ENCODE results near the gene TBC1D1. TPM values are rescaled to one million over a fixed set of nuclear protein-coding genes. Genes with fewer than 3 reads are reported as not detected.

Gene TBC1D1
- total and polyA plus RNA-seq, 2 of the 8 experiments (the other 6 are each of a cell fraction or from before 2014, with no cell fraction given) = 96.9 to 162 TPM

GRCh38 chr4:38179690-38180377 is 288.9 kb downstream of the TBC1D1 start (continued):
- TF ChIP-seq, protein P1, sequence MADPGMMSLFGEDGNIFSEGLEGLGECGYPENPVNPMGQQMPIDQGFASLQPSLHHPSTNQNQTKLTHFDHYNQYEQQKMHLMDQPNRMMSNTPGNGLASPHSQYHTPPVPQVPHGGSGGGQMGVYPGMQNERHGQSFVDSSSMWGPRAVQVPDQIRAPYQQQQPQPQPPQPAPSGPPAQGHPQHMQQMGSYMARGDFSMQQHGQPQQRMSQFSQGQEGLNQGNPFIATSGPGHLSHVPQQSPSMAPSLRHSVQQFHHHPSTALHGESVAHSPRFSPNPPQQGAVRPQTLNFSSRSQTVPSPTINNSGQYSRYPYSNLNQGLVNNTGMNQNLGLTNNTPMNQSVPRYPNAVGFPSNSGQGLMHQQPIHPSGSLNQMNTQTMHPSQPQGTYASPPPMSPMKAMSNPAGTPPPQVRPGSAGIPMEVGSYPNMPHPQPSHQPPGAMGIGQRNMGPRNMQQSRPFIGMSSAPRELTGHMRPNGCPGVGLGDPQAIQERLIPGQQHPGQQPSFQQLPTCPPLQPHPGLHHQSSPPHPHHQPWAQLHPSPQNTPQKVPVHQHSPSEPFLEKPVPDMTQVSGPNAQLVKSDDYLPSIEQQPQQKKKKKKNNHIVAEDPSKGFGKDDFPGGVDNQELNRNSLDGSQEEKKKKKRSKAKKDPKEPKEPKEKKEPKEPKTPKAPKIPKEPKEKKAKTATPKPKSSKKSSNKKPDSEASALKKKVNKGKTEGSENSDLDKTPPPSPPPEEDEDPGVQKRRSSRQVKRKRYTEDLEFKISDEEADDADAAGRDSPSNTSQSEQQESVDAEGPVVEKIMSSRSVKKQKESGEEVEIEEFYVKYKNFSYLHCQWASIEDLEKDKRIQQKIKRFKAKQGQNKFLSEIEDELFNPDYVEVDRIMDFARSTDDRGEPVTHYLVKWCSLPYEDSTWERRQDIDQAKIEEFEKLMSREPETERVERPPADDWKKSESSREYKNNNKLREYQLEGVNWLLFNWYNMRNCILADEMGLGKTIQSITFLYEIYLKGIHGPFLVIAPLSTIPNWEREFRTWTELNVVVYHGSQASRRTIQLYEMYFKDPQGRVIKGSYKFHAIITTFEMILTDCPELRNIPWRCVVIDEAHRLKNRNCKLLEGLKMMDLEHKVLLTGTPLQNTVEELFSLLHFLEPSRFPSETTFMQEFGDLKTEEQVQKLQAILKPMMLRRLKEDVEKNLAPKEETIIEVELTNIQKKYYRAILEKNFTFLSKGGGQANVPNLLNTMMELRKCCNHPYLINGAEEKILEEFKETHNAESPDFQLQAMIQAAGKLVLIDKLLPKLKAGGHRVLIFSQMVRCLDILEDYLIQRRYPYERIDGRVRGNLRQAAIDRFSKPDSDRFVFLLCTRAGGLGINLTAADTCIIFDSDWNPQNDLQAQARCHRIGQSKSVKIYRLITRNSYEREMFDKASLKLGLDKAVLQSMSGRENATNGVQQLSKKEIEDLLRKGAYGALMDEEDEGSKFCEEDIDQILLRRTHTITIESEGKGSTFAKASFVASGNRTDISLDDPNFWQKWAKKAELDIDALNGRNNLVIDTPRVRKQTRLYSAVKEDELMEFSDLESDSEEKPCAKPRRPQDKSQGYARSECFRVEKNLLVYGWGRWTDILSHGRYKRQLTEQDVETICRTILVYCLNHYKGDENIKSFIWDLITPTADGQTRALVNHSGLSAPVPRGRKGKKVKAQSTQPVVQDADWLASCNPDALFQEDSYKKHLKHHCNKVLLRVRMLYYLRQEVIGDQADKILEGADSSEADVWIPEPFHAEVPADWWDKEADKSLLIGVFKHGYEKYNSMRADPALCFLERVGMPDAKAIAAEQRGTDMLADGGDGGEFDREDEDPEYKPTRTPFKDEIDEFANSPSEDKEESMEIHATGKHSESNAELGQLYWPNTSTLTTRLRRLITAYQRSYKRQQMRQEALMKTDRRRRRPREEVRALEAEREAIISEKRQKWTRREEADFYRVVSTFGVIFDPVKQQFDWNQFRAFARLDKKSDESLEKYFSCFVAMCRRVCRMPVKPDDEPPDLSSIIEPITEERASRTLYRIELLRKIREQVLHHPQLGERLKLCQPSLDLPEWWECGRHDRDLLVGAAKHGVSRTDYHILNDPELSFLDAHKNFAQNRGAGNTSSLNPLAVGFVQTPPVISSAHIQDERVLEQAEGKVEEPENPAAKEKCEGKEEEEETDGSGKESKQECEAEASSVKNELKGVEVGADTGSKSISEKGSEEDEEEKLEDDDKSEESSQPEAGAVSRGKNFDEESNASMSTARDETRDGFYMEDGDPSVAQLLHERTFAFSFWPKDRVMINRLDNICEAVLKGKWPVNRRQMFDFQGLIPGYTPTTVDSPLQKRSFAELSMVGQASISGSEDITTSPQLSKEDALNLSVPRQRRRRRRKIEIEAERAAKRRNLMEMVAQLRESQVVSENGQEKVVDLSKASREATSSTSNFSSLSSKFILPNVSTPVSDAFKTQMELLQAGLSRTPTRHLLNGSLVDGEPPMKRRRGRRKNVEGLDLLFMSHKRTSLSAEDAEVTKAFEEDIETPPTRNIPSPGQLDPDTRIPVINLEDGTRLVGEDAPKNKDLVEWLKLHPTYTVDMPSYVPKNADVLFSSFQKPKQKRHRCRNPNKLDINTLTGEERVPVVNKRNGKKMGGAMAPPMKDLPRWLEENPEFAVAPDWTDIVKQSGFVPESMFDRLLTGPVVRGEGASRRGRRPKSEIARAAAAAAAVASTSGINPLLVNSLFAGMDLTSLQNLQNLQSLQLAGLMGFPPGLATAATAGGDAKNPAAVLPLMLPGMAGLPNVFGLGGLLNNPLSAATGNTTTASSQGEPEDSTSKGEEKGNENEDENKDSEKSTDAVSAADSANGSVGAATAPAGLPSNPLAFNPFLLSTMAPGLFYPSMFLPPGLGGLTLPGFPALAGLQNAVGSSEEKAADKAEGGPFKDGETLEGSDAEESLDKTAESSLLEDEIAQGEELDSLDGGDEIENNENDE (IDR thresholded peaks at IDR 0.05; ENCODE audit: insufficient replicate concordance, low read length) = peak; percentile 66
- TF ChIP-seq EGR1 (IDR thresholded peaks at IDR 0.05; ENCODE audit: borderline replicate concordance, low read depth, low read length) (no peak), RXRA (IDR thresholded peaks at IDR 0.05; ENCODE audit: insufficient read depth, low read depth, low read length) (0 out of 2 replicates have a peak, but pooled peaks have one; percentile 14), TEAD4 (IDR thresholded peaks at IDR 0.05; ENCODE audit: low read depth, low read length) (0 out of 2 replicates have a peak, but pooled peaks have one; percentile 37), MAFK (IDR thresholded peaks at IDR 0.05; ENCODE audit: low read depth, low read length) (no peak), ASH2L (IDR thresholded peaks at IDR 0.05; ENCODE audit: low read length) (no peak)
